Superior temporal gyrus (tissue), 1 donor: ENCODE measurements around the gene MB21D2.
"Not testable (repeated sequence)": the region's sequence is repeated elsewhere in the genome, so short reads cannot be mapped to it uniquely, and the experiment has no call there.

Source experiments
- DNase-seq: peaks from one replicate; pipeline ENCODE4 v3.0.0-alpha.2; 2016; ENCODE audit errors: extremely low spot score

The MB21D2 gene

GRCh38 chr3:192802957-192803899, 114.4 kb downstream of the MB21D2 start:
- DNase-seq: peak; percentile 84

DNA sequence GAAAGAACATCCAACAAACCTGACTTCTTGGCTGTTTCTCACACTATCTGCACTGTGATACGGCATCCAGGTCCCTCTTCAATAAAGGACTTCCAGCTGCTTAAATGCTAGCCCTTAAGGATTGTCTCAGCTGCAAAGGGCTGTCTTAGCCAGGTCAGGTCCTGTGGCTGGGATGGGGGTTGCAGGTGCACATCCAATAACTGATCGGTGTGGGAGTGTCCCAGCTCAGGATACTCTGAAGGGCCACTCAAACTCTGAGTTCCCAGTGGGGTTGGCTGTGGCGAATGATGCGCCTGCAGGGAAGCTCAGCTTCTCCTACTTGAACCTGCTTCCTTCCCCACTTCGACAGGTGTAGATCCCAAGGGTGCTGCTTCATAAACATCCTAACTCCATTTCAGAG, 115.7 kb downstream of the MB21D2 start:
- no peak for DNase-seq

DNA sequence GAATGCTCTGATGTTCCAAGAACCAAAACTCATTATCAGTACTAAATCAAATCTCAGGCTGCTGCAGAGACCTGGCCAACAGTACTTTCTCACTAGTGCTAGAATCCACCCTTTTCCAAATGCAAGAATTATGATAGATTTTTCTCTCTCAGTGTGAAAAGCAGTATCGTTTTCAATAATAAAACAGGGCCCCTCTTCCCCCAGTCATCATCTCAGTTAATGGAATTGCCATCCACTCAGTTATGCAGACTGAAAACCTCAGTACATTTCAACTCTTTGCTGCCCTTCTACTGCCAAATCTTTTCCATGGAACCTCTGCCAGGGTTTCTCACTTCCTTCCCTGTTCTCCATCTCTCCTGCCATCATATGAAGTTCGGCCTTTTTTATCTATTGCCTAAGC, 117.9 kb downstream of the MB21D2 start:
- DNase-seq: no peak

DNA sequence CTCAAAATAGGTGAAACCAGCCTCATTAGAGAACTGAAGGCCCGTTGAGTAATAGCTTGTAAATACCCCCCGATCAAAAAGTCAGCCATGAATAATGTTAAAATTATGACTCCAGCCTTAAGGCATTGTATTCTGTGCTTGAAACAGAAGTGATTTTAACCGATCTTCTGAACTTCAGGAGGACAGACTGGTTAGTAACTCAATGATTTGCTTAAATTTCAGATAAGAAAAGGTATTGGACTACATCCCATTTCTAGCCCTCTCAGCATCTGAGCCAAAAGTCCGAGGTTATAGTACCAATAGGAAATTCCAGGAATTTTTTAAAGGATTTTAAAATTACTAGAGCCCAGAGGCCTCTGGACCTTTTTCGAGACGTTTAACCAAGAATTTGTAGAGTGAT, 122.6 kb downstream of the MB21D2 start:
- DNase-seq: no peak

DNA sequence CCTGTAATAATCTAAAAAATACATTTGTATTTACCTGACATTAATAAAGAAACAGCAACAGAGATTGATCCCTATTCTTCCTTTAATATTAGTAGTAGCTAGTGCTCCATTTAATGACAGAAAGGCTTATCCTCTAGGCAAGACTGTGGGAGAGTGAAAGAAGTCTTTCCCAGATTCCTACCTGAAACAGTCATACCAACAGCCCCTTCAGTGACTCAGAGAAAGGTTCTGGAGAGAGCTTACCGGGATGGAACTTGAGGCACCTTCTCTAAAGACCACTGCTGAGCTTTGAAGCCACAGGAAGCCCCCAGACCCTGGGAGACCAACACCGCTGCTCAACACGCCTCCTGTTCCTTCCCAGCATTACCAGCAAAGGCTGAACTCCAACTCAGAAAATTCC, 123.4 kb downstream of the MB21D2 start:
- no peak for DNase-seq

GRCh38 chr3:192788816-192789515, 128.7 kb downstream of the MB21D2 start:
- DNase-seq: not testable (repeated sequence)

DNA sequence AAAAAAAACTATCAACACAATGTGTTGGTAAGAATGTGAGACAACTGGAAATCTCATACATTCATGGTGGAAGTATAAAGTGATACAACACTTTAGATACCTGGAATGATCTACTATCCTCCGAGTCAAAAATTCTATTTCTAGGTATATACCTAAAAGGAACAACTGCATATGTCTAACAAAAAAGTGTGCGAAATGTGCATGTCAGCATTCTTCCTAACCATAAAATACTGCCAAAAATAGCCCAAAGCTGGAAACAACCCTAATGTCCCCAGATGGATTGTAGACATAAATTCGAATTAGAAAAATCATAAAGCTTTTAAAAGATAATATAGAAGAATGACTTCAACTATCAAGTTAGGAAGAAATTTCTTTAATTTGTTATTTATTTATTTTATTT, 139.1 kb downstream of the MB21D2 start:
- DNase-seq: no peak

- DNase-seq: not testable (repeated sequence)
Observed at GRCh38 chr3:192774341-192774740, 143.3 kb downstream of the MB21D2 start.

DNA sequence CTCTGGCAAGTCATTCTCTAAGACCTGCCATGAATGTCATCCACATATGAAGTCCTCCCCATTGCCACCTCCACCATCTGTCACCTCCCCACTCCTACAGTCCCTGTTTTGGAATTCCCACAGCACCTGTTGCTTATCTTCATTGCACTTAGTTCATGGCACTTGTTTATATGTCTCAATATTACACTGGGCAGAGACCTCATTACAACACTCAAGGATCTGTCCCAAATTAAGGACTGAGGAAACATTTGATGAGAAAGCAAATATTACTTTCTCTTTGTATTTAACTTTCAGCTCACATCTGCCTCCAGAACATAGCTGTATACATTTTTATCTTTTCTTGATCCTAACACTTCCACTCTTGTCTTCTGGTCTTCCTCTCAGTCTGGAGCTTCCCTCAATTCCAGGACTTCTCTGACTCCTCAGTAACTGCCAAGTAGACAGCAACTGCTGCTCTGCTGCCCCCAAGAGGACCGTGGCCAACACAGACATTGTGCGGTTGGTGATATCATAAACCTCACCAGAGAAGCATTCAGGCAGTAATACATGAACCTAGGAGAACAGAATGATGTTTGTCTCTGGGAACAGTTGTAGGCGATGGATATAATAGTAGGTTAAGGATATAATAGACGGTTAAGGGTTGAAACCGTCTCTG, 145.3 kb downstream of the MB21D2 start:
- peak; percentile 60 for DNase-seq

DNA sequence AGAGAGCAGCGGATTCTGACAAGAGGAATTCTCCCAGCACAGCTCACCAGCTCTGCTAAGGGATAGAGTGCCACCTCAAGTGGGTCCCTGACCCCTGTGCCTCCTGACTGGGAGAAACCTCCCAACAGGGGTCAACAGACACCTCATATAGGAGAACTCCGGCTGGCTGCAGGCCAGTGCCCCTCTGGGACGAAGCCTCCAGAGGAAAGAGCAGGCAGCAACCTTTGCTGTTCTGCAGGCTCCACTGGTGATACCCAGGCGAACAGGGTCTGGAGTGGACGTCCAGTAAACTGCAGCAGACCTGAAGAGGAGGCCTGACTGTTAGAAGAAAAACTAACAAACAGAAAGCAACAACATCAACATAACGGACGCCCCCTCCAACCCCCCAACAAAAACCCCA, 159.0 kb downstream of the MB21D2 start:
- no peak for DNase-seq

GRCh38 chr3:192751148-192751547, 166.5 kb downstream of the MB21D2 start:
- no peak for DNase-seq

GRCh38 chr3:192750201-192750600, 167.5 kb downstream of the MB21D2 start:
- no peak for DNase-seq

DNA sequence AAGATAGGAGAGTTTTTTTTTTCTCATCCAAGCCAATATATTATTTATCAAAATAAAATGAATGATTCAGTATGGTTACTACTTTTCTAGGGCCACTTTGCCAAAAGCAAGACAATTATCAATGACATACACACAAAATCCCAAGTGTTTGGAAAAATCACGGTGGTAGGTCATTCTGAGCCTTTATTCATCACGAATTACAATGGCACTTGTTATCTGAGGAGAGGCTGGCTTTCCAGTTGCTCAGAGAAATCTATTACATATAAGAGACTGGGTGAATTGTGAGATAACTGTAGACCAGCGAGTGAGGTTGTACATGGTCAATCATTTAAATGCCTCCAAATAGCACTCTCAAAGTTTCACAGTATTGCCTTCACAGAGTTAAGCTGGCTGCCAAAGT, 169.9 kb downstream of the MB21D2 start:
- peak; percentile 82 for DNase-seq

GRCh38 chr3:192747145-192747544, 170.5 kb downstream of the MB21D2 start:
- DNase-seq: no peak
